ENCODE results near the gene PRMT1. TPM values are rescaled to one million over a fixed set of nuclear protein-coding genes. Genes with fewer than 3 reads are reported as not detected.
A peak's percentile ranks its signal among the peaks of the same experiment; 100 is the strongest.

The PRMT1 gene
- total and polyA plus RNA-seq, 2 donors (not counting 1 experiment from before 2014, with no cell fraction given), result 184 to 298 TPM

DNA sequence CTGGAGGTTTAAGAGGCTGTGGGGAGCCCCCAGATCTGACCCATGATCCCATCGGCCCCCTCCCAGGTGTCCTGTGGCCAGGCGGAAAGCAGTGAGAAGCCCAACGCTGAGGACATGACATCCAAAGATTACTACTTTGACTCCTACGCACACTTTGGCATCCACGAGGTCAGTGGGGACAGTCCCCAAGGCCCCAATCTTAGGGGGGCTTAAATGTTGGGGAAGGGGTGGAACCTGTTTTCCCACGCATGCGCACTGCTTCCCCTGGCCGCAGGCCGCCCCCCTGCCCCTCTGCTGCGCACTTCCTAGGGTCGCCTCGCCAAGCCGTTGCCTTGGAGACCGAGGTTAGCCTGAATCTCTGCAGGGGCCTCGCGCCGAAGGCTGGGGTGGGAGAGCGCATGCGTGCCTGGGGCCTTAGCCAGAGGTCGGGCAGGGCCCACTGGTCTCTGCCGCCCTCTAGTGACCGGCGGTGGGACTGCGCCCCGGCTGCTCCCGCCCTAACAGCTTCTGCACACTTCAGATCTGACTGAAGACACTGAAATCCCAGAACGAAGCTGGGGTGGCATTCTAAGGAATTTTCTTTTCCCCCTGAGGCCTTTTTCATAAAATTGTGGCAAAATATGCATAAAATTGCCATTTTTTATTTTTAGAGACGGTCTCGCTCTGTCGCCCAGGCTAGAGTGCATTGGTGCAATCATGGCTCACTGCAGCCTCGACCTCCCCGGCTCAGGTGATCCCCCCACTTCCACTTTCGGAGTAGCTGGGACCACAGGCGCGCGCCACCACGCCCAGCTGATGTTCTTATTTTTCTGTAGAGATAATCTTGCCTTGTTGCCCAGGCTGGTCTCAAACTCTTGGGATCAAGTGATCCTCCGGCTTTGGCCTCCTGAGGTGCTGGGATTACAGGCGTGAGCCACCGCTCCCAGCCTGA, 3.6 kb downstream of the PRMT1 start:
- Histone ChIP-seq H3K36me3 (ENCODE audit: control insufficient read depth, insufficient read depth, low read length) (peaks cover 19% of the 10 kb centered on the region), H2AFZ (ENCODE audit: low read length) (no peak overlapping the region), H3K4me3 (replicated peaks in 1 of 4; ENCODE audit: control extremely low read depth in 1 of 4, insufficient read depth in 1 of 4, low read depth in 3 of 4, low read length in 4 of 4) (peak overlapping the region in 2 of 4 experiments; percentile 30 to 32), H3K27ac (ENCODE audit: insufficient read depth, low read length) (peak overlapping the region; percentile 52), H3K4me2 (ENCODE audit: extremely low read depth, insufficient read depth, low read length) (peak overlapping the region; percentile 62), H3K9ac (ENCODE audit: insufficient read depth, low read length) (no peak overlapping the region), H3K9me3 (ENCODE audit: control insufficient read depth, insufficient read depth, low read depth, low read length) (no peaks in the 10 kb centered on the region), H3K79me2 (ENCODE audit: control insufficient read depth, insufficient read depth, low read length) (peaks cover 40% of the 10 kb centered on the region), H4K20me1 (ENCODE audit: control insufficient read depth, extremely low read depth, insufficient read depth, low read length) (no peaks in the 10 kb centered on the region), H3K27me3 (ENCODE audit: control insufficient read depth, insufficient read depth, low read length) (no peaks in the 10 kb centered on the region), H3K4me1 (ENCODE audit: control insufficient read depth, extremely low read depth, insufficient read depth, low read length) (peaks cover 4% of the 10 kb centered on the region)
- peak; percentile 61 to 83 for DNase-seq (ENCODE audit: low read depth in 2 of 2)
- TF ChIP-seq EZH2 (IDR thresholded peaks at IDR 0.05; ENCODE audit: low read length, missing control alignments), result no peak
- TF ChIP-seq, protein P1, sequence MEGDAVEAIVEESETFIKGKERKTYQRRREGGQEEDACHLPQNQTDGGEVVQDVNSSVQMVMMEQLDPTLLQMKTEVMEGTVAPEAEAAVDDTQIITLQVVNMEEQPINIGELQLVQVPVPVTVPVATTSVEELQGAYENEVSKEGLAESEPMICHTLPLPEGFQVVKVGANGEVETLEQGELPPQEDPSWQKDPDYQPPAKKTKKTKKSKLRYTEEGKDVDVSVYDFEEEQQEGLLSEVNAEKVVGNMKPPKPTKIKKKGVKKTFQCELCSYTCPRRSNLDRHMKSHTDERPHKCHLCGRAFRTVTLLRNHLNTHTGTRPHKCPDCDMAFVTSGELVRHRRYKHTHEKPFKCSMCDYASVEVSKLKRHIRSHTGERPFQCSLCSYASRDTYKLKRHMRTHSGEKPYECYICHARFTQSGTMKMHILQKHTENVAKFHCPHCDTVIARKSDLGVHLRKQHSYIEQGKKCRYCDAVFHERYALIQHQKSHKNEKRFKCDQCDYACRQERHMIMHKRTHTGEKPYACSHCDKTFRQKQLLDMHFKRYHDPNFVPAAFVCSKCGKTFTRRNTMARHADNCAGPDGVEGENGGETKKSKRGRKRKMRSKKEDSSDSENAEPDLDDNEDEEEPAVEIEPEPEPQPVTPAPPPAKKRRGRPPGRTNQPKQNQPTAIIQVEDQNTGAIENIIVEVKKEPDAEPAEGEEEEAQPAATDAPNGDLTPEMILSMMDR (conservative IDR thresholded peaks at IDR 0.05 in 1 of 2, IDR thresholded peaks at IDR 0.05 in 1 of 2; ENCODE audit: low read depth in 1 of 2, low read length in 2 of 2), result peak; percentile 90 to 98

DNA sequence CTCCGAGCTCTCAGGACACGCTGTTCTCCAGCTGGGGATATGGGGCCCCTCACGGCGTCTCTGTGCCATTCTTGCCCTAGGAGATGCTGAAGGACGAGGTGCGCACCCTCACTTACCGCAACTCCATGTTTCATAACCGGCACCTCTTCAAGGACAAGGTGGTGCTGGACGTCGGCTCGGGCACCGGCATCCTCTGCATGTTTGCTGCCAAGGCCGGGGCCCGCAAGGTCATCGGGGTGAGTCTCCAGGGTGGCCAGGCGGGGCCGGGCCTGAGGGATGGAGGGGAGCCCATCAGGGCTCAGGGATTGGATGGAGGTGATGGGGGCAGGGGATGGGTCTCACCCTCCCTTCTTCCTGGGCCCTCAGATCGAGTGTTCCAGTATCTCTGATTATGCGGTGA, 4.8 kb downstream of the PRMT1 start:
- H4K20me1 ChIP-seq (ENCODE audit: control insufficient read depth, extremely low read depth, insufficient read depth, low read length), result no peaks in the 10 kb centered on the region
- H2AFZ ChIP-seq (ENCODE audit: low read length), result no peak overlapping the region
- H3K27me3 ChIP-seq (ENCODE audit: control insufficient read depth, insufficient read depth, low read length), result no peaks in the 10 kb centered on the region
- H3K4me2 ChIP-seq (ENCODE audit: extremely low read depth, insufficient read depth, low read length), result no peak overlapping the region
- H3K9me3 ChIP-seq (ENCODE audit: control insufficient read depth, insufficient read depth, low read depth, low read length), result no peaks in the 10 kb centered on the region
- TF ChIP-seq, protein P1 (conservative IDR thresholded peaks at IDR 0.05 in 1 of 2, IDR thresholded peaks at IDR 0.05 in 1 of 2; ENCODE audit: low read depth in 1 of 2, low read length in 2 of 2), result no peak
- TF ChIP-seq EZH2 (IDR thresholded peaks at IDR 0.05; ENCODE audit: low read length, missing control alignments), result no peak
- H3K4me3 ChIP-seq (replicated peaks in 1 of 4; ENCODE audit: control extremely low read depth in 1 of 4, insufficient read depth in 1 of 4, low read depth in 3 of 4, low read length in 4 of 4), result no peak overlapping the region
- peaks cover 4% of the 10 kb centered on the region for H3K4me1 ChIP-seq (ENCODE audit: control insufficient read depth, extremely low read depth, insufficient read depth, low read length)
- no peak for DNase-seq (ENCODE audit: low read depth in 2 of 2)
- no peak overlapping the region for H3K27ac ChIP-seq (ENCODE audit: insufficient read depth, low read length)
- H3K36me3 ChIP-seq (ENCODE audit: control insufficient read depth, insufficient read depth, low read length), result peaks cover 27% of the 10 kb centered on the region
- no peak overlapping the region for H3K9ac ChIP-seq (ENCODE audit: insufficient read depth, low read length)
- H3K79me2 ChIP-seq (ENCODE audit: control insufficient read depth, insufficient read depth, low read length), result peaks cover 40% of the 10 kb centered on the region

GRCh38 chr19:49682274-49682673, 5.2 kb downstream of the PRMT1 start:
- peaks cover 38% of the 10 kb centered on the region for H3K79me2 ChIP-seq (ENCODE audit: control insufficient read depth, insufficient read depth, low read length)
- DNase-seq (ENCODE audit: low read depth in 2 of 2), result no peak

More at GRCh38 chr19:49682274-49682673, 5.2 kb downstream of the PRMT1 start:
- Histone ChIP-seq H3K27ac (ENCODE audit: insufficient read depth, low read length) (no peak overlapping the region), H3K27me3 (ENCODE audit: control insufficient read depth, insufficient read depth, low read length) (no peaks in the 10 kb centered on the region), H3K36me3 (ENCODE audit: control insufficient read depth, insufficient read depth, low read length) (peaks cover 28% of the 10 kb centered on the region), H3K9me3 (ENCODE audit: control insufficient read depth, insufficient read depth, low read depth, low read length) (no peaks in the 10 kb centered on the region), H3K4me1 (ENCODE audit: control insufficient read depth, extremely low read depth, insufficient read depth, low read length) (peaks cover 4% of the 10 kb centered on the region), H3K4me3 (replicated peaks in 1 of 4; ENCODE audit: control extremely low read depth in 1 of 4, insufficient read depth in 1 of 4, low read depth in 3 of 4, low read length in 4 of 4) (no peak overlapping the region), H3K4me2 (ENCODE audit: extremely low read depth, insufficient read depth, low read length) (no peak overlapping the region), H4K20me1 (ENCODE audit: control insufficient read depth, extremely low read depth, insufficient read depth, low read length) (no peaks in the 10 kb centered on the region), H2AFZ (ENCODE audit: low read length) (no peak overlapping the region), H3K9ac (ENCODE audit: insufficient read depth, low read length) (no peak overlapping the region)
- no peak for TF ChIP-seq EZH2 (IDR thresholded peaks at IDR 0.05; ENCODE audit: low read length, missing control alignments)
- TF ChIP-seq, protein P1 (conservative IDR thresholded peaks at IDR 0.05 in 1 of 2, IDR thresholded peaks at IDR 0.05 in 1 of 2; ENCODE audit: low read depth in 1 of 2, low read length in 2 of 2), result no peak

Data from fibroblast of lung (primary cell).